Pancreas (tissue), 10 donors: ENCODE measurements around the gene MPPED1. TPM values are rescaled to one million over a fixed set of nuclear protein-coding genes. Genes with fewer than 3 reads are reported as not detected.

Source experiments
- ATAC-seq, 4 donors: fragments of 200-7000 bp; cut with Tn5 transposase; one replicate each; pipeline versions ENCODE4 v1.8.0 to v1.9.1; 2020; ENCODE audit warnings: mild to moderate bottlenecking in 4 of 4, moderate library complexity in 4 of 4
- DNase-seq, 6 donors: peaks; one replicate each; pipeline ENCODE4 v3.0.0-alpha.2; 2020
- FAIRE-seq: peaks from 2 replicates; lab custom pipeline; 2012; peaks lifted over from hg19 to GRCh38; lab: Jason Lieb, UNC
- H3K27ac ChIP-seq, 4 donors: fragments of 200-600 bp; sonication (generic); 1 replicate in 3 of 4; 2 replicates in 1 of 4; pipeline versions ENCODE4 v1.5.0 to v1.8.0; 2020
- H3K27me3 ChIP-seq, 4 donors: fragments of 200-600 bp; one replicate each; pipeline ENCODE4 v1.8.0; 2021
- H3K36me3 ChIP-seq, 3 donors: fragments of 200-600 bp; sonication (generic) in 1 of 3; one replicate each; pipeline versions ENCODE4 v1.5.0 to v1.8.0; 2020 to 2021
- H3K4me1 ChIP-seq, 3 donors: fragments of 200-600 bp; one replicate each; pipeline ENCODE4 v1.8.0; 2021
- H3K4me3 ChIP-seq, 4 donors: fragments of 200-600 bp; sonication (generic) in 2 of 4; one replicate each; pipeline versions ENCODE4 v1.5.0 to v1.8.0; 2020 to 2021
- H3K9me3 ChIP-seq, 4 donors: fragments of 200-600 bp; one replicate each; pipeline ENCODE4 v1.8.0; 2021
- WGBS, 2 donors: extraction: QIAGEN DNeasy Blood & Tissue Kit; methylation state at CpG; one replicate each; pipeline ENCODE4 v1.1.7; 2013; 5-methylcytosine and 5-hydroxymethylcytosine counted together
- intact Hi-C, 3 donors: fragments of 100-400 bp; cut with DNase I; formaldehyde crosslinking; loops; one replicate each; pipeline versions ENCODE4 v1.11.1 to v1.14.2; 2022
- polyA plus RNA-seq, 2 donors: library from polyadenylated mRNA; stranded (reverse); fragments of 200-250 nt; gene quantifications; one replicate each; pipeline ENCODE4 v1.2.3, GENCODE V29; 2013
- total RNA-seq, 6 donors: library from RNA; stranded (reverse); fragmentation: NEBNext Ultra II Directional in 4 of 6; extraction: Animal tissue kit (Norgen Biotek cat#: 25700) in 4 of 6; gene quantifications; one replicate each; pipeline versions ENCODE4 v1.2.1 to v1.2.4, GENCODE V29; 2021 to 2023
- TF ChIP-seq, protein P1 (sequence below), 4 donors: fragments of 200-600 bp; sonication (generic) in 3 of 4; IDR thresholded peaks; one replicate each; pipeline versions ENCODE4 v1.5.0 to v1.8.0; 2021; ENCODE audit warnings: antibody characterized with exemption in 4 of 4
- donor health status: healthy with polysubstance abuse.
- donor health status: DM: no; HTN: no; CAD: no; lungs with moderate emphysema.
- donor health status: DM: no; HTN: no; CAD: no.
- donor health status: control.
- donor health status: control.
- donor health status: Bipolar disorder and iron deficiency.
- donor health status: DM: yes; HTN: yes; CAD: no.
- donor health status: DM: no; HTN: no; CAD: no.
- donor health status: DM: no; HTN: no; CAD: no.
- donor health status: DM: yes; HTN: yes; CAD: no.

MPPED1 gene
- total and polyA plus RNA-seq, 8 donors, result 0.05 TPM; not detected in 7

GRCh38 chr22:43412808-43413795 is 1.3 kb downstream of the MPPED1 start:
- Histone ChIP-seq H3K9me3 (no peaks in the 10 kb centered on the region), H3K27me3 (peaks cover 0 to 9% (median 0%) of the 10 kb centered on the region in 4 donors), H3K4me3 (no peak overlapping the region), H3K4me1 (no peaks in the 10 kb centered on the region), H3K27ac (no peak overlapping the region), H3K36me3 (no peaks in the 10 kb centered on the region)
- FAIRE-seq (no peak), ATAC-seq (no peak), DNase-seq (peak in 2 of 6 donors; percentile 4 to 44)
- intact Hi-C loops, result no loop called here
- WGBS, 2 donors, result 34 to 41% methylated on average over 26 of the region's 26 CpGs
- TF ChIP-seq, protein P1, sequence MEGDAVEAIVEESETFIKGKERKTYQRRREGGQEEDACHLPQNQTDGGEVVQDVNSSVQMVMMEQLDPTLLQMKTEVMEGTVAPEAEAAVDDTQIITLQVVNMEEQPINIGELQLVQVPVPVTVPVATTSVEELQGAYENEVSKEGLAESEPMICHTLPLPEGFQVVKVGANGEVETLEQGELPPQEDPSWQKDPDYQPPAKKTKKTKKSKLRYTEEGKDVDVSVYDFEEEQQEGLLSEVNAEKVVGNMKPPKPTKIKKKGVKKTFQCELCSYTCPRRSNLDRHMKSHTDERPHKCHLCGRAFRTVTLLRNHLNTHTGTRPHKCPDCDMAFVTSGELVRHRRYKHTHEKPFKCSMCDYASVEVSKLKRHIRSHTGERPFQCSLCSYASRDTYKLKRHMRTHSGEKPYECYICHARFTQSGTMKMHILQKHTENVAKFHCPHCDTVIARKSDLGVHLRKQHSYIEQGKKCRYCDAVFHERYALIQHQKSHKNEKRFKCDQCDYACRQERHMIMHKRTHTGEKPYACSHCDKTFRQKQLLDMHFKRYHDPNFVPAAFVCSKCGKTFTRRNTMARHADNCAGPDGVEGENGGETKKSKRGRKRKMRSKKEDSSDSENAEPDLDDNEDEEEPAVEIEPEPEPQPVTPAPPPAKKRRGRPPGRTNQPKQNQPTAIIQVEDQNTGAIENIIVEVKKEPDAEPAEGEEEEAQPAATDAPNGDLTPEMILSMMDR (IDR thresholded peaks at IDR 0.05), result no peak

GRCh38 chr22:43413826-43414225 is 2.0 kb downstream of the MPPED1 start:
- H3K4me3 ChIP-seq, result no peak overlapping the region
- H3K9me3 ChIP-seq, result no peaks in the 10 kb centered on the region
- H3K36me3 ChIP-seq, result no peaks in the 10 kb centered on the region
- H3K27ac ChIP-seq, result no peak overlapping the region
- no peak for ATAC-seq
- 56 to 64% methylated on average over 11 of the region's 11 CpGs for WGBS, 2 donors
- TF ChIP-seq, protein P1 (IDR thresholded peaks at IDR 0.05), result no peak
- no peak for FAIRE-seq
- peaks cover 0 to 9% (median 0%) of the 10 kb centered on the region in 4 donors for H3K27me3 ChIP-seq
- H3K4me1 ChIP-seq, result no peaks in the 10 kb centered on the region
- DNase-seq, result peak in 1 of 6 donors; percentile 2
- intact Hi-C loops, result no loop called here

GRCh38 chr22:43415681-43416080 is 3.9 kb downstream of the MPPED1 start:
- Histone ChIP-seq H3K27me3 (peaks cover 0 to 9% (median 0%) of the 10 kb centered on the region in 4 donors), H3K27ac (no peak overlapping the region)
- FAIRE-seq, result no peak

DNA sequence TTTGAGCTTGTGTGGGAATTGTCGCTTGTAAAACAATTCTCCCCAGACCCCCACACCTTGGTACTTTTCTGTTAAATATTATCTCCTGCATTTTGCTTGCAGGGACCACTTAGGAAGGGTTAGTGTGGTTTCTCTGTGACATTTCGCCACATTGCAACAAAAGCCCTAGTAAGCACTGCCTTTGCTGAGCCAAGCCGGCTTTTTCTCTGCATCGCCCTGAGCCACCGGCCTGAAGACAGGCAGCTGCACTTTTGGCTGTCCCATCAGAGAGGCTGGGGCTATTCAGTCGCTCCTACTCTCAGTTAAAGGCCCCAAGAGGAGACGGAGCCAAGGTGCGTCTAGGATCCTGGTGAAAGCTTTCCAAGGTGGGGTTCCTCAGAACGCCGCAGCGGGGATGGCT is 5.7 kb downstream of the MPPED1 start:
- ATAC-seq (no peak), DNase-seq (peak in 1 of 6 donors; percentile 13), FAIRE-seq (no peak)
- Histone ChIP-seq H3K4me1 (no peaks in the 10 kb centered on the region), H3K27ac (no peak overlapping the region), H3K4me3 (no peak overlapping the region), H3K27me3 (peaks cover 0 to 9% (median 0%) of the 10 kb centered on the region in 4 donors), H3K36me3 (no peaks in the 10 kb centered on the region), H3K9me3 (no peaks in the 10 kb centered on the region)
- TF ChIP-seq, protein P1 (IDR thresholded peaks at IDR 0.05), result no peak
- 72 to 76% methylated on average over 11 of the region's 11 CpGs for WGBS, 2 donors
- intact Hi-C loops, result no loop called here

More at GRCh38 chr22:43415681-43416080, 3.9 kb downstream of the MPPED1 start:
- DNase-seq (no peak), ATAC-seq (no peak)
- no peaks in the 10 kb centered on the region for H3K9me3 ChIP-seq
- H3K36me3 ChIP-seq, result no peaks in the 10 kb centered on the region
- no peaks in the 10 kb centered on the region for H3K4me1 ChIP-seq
- intact Hi-C loops, result no loop called here
- TF ChIP-seq, protein P1 (IDR thresholded peaks at IDR 0.05), result no peak
- WGBS, 2 donors, result 62 to 72% methylated on average over 7 of the region's 7 CpGs
- H3K4me3 ChIP-seq, result no peak overlapping the region
